Activated naive CD8-positive, alpha-beta T cell treated with anti-CD3 and anti-CD28 coated beads for 36 hours (primary cell): ENCODE results near the gene INTS3. TPM values are rescaled to one million over a fixed set of nuclear protein-coding genes. Genes with fewer than 3 reads are reported as not detected.
"Not testable (repeated sequence)": the region's sequence is repeated elsewhere in the genome, so short reads cannot be mapped to it uniquely, and the experiment has no call there.

Experiments used
- DNase-seq: peaks from one replicate; pipeline ENCODE4 v3.0.0; 2021
- H3K27ac Mint-ChIP-seq: one replicate; pipeline ENCODE4 v1.8.0; 2022; ENCODE audit warnings: mild to moderate bottlenecking, moderate library complexity, mixed read lengths
- H3K27me3 Mint-ChIP-seq: one replicate; pipeline ENCODE4 v1.8.0; 2022; ENCODE audit warnings: mild to moderate bottlenecking, mixed read lengths
- H3K36me3 Mint-ChIP-seq: one replicate; pipeline ENCODE4 v1.8.0; 2021; ENCODE audit warnings: mild to moderate bottlenecking, mixed read lengths
- H3K4me1 Mint-ChIP-seq: one replicate; pipeline ENCODE4 v1.8.0; 2021; ENCODE audit warnings: mixed read lengths
- H3K4me3 Mint-ChIP-seq: one replicate; pipeline ENCODE4 v1.8.0; 2022; ENCODE audit warnings: mild to moderate bottlenecking, moderate library complexity, mixed read lengths
- H3K9me3 Mint-ChIP-seq: one replicate; pipeline ENCODE4 v1.8.0; 2022; ENCODE audit warnings: mixed read lengths
- total RNA-seq, 2 experiments: library from RNA; stranded (reverse); gene quantifications; one replicate each; pipeline ENCODE4 v1.2.3, GENCODE V29; 2021

The INTS3 gene
- total RNA-seq, 2 experiments from 2014 or later = 47.9 to 48.0 TPM

DNA sequence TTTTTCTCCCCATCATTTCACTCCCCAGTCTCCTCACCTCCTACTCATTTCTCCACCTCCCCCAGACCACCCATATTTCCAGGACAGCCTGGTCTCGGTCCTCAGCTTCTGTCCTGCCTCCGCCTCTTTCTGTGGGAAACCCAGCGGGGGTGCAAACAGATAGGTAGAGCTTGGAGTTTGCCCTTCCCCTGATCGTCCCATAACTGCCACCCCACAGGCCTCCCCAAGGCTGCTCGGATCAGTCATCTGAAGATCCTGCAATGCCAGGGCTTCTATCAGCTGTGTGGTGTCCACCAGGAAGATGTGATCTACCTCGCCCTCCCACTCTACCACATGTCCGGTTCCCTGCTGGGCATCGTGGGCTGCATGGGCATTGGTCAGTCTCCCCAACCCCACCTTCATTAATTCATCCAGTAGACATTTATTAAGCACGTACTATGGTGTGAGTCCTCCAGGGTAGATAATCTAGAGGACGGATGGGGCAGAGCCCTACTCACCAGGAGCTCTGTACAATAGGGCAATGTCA is 49.1 kb downstream of the INTS3 start:
- DNase-seq = no peak
- H3K36me3 Mint-ChIP-seq = peaks cover 4% of the 10 kb centered on the region
- H3K27ac Mint-ChIP-seq = no peak overlapping the region
- H3K27me3 Mint-ChIP-seq = no peaks in the 10 kb centered on the region
- no peaks in the 10 kb centered on the region for H3K9me3 Mint-ChIP-seq
- peaks cover 22% of the 10 kb centered on the region for H3K4me1 Mint-ChIP-seq
- H3K4me3 Mint-ChIP-seq = peak overlapping the region; percentile 50

GRCh38 chr1:153777648-153778047 is 49.8 kb downstream of the INTS3 start:
- Mint-ChIP-seq H3K27me3 (no peaks in the 10 kb centered on the region), H3K9me3 (no peaks in the 10 kb centered on the region), H3K36me3 (peaks cover 4% of the 10 kb centered on the region), H3K4me1 (peaks cover 22% of the 10 kb centered on the region), H3K4me3 (no peak overlapping the region), H3K27ac (no peak overlapping the region)
- no peak for DNase-seq

- Mint-ChIP-seq H3K27ac (no peak overlapping the region), H3K27me3 (no peaks in the 10 kb centered on the region), H3K4me3 (no peak overlapping the region), H3K9me3 (no peaks in the 10 kb centered on the region), H3K4me1 (peaks cover 27% of the 10 kb centered on the region), H3K36me3 (peaks cover 4% of the 10 kb centered on the region)
- DNase-seq = no peak
Measured at GRCh38 chr1:153778051-153778823, 50.4 kb downstream of the INTS3 start.

DNA sequence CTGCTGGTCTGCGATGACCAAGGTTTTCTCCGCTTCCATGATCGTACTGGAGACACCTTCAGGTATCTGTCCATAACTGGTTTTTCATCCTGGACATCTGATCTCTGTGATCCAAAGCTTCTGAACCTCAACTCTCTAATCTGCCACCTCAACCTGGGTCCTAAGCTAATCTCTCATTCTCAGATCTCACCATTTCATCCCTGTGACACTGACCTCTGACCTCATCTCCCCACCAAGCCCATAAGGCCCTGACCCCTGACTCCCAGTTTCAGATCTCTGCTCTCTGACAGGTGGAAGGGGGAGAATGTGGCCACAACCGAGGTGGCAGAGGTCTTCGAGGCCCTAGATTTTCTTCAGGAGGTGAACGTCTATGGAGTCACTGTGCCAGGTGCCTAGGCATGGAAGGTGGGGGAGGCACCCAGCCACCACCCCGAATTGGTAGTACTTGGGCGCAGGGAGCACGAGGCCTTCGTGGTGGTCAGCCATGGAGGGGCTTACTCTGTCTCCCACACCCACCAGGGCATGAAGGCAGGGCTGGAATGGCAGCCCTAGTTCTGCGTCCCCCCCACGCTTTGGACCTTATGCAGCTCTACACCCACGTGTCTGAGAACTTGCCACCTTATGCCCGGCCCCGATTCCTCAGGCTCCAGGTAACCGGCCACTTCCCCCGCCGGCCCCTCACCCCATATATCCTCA is 51.1 kb downstream of the INTS3 start:
- H3K4me1 Mint-ChIP-seq = peaks cover 25% of the 10 kb centered on the region
- H3K36me3 Mint-ChIP-seq = peaks cover 2% of the 10 kb centered on the region
- no peak overlapping the region for H3K27ac Mint-ChIP-seq
- no peak for DNase-seq
- H3K9me3 Mint-ChIP-seq = no peaks in the 10 kb centered on the region
- H3K4me3 Mint-ChIP-seq = no peak overlapping the region
- H3K27me3 Mint-ChIP-seq = no peaks in the 10 kb centered on the region

DNA sequence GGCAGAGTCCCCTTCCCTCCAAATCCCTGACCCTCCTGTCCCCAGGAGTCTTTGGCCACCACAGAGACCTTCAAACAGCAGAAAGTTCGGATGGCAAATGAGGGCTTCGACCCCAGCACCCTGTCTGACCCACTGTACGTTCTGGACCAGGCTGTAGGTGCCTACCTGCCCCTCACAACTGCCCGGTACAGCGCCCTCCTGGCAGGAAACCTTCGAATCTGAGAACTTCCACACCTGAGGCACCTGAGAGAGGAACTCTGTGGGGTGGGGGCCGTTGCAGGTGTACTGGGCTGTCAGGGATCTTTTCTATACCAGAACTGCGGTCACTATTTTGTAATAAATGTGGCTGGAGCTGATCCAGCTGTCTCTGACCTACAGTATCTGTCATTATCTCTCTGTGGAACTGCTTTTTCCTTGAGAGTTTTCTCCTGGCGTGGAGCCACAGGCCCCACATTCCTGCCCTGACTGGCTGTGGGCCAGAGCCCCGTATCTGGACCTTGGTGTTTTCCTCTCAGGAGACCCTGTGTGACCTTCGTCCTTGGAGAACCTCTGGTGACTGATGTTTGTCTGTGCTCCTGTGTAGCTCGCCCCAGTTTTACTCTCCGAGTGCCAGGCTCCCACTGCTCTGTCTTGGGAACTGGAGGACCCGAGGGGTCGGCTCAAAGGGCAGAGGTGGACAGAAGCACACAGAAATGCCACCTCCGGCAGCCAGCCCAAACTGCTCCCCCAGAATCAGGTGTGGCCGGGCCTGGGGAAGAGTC is 52.1 kb downstream of the INTS3 start:
- no peak for DNase-seq
- no peak overlapping the region for H3K4me3 Mint-ChIP-seq
- no peak overlapping the region for H3K27ac Mint-ChIP-seq
- H3K9me3 Mint-ChIP-seq = no peaks in the 10 kb centered on the region
- no peaks in the 10 kb centered on the region for H3K36me3 Mint-ChIP-seq
- peaks cover 18% of the 10 kb centered on the region for H3K4me1 Mint-ChIP-seq
- H3K27me3 Mint-ChIP-seq = no peaks in the 10 kb centered on the region

DNA sequence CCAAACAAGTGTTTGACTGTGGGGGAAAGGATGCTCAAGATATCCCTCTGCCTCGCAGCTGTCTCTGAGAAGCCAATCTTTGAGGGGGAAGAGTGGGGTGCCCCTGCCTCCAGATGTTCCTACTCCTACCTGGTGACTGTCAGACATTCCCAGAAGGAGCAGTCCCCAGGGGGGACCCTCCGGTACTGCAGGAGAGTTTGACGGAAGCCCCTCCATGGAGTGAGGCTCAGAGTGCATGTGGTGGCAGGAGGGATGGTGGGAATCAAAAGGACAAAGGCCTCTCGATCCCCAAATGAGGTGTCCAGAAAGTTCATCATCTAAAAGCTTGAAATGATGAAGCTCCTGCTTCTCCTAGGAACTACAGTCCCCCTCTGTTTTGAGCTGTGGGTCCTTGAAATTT is 52.7 kb downstream of the INTS3 start:
- DNase-seq = no peak
- H3K27ac Mint-ChIP-seq = no peak overlapping the region
- peaks cover 18% of the 10 kb centered on the region for H3K4me1 Mint-ChIP-seq
- no peaks in the 10 kb centered on the region for H3K9me3 Mint-ChIP-seq
- H3K36me3 Mint-ChIP-seq = no peaks in the 10 kb centered on the region
- no peak overlapping the region for H3K4me3 Mint-ChIP-seq
- H3K27me3 Mint-ChIP-seq = no peaks in the 10 kb centered on the region

DNA sequence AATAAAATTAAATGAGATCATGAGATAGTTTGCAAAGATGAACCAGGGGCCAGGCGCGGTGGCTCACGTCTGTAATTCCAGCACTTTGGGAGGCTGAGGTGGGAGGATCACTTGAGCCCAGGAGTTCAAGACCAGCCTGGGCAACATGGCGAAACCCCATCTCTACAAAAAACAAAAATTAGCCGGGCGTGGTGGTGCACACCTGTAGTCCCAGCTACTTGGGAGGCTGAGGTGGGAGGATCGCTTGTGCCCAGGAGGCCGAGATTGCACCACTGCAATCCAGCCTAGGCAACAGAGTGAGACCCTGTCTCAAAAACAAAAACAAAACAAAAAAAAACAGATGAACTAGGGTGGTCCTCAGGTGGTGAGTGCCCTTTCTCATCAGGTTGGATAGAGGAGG is 54.8 kb downstream of the INTS3 start:
- Mint-ChIP-seq H3K4me3 (peak overlapping the region; percentile 93), H3K27ac (peak overlapping the region; percentile 92)
- not testable (repeated sequence) for H3K27me3 Mint-ChIP-seq, H3K4me1 Mint-ChIP-seq, H3K9me3 Mint-ChIP-seq, H3K36me3 Mint-ChIP-seq, DNase-seq

DNA sequence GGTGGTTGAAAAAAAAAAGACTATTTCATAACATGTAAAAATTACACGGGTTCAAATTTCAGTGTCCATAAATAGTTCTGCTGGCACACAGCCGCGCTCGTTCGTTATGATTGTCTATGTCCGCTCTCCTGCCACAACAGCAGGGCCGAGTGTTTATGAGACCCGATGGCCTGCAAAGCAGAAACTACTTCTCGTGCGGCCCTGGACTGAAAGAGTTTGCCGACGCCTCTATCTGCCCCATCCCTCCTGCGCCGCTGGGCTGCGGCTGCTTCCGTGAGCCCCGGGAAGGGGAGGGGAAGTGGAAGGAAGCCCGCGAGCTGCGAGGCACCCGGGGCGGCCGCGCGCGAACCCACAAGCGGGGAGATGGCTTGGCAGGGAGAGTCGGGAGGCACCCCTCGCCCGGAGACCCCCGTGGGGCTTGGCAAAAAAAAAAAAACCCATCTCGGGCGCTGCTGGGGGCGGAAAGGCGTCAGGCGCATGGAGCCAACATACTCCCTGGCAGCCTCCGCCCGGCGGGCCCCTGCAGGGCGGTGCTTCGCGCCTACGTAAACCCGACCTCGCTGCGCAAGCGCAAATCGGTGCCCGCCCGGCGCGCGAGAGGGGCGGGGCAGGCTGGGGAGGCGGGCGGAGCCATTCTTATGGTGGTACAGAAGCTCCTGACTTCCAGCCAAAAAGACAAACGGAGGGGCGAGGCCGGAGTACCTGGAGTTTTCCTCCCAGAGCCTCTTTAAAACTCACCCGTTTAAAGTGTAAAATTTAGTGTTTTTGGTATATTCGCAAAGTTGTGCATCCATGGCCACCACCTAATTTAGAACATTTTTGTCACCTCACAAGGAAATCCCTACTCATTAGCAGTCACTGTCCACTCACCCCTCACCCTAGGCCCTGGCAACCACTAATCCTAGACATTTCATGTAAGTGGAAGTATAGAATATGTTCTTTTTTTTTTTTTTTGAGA is 55.7 kb downstream of the INTS3 start:
- Mint-ChIP-seq H3K4me1 (peaks cover 9% of the 10 kb centered on the region), H3K27ac (peak overlapping the region; percentile 92), H3K4me3 (peak overlapping the region; percentile 93), H3K9me3 (no peaks in the 10 kb centered on the region), H3K36me3 (no peaks in the 10 kb centered on the region), H3K27me3 (peaks cover 5% of the 10 kb centered on the region)
- DNase-seq = peak; percentile 95

DNA sequence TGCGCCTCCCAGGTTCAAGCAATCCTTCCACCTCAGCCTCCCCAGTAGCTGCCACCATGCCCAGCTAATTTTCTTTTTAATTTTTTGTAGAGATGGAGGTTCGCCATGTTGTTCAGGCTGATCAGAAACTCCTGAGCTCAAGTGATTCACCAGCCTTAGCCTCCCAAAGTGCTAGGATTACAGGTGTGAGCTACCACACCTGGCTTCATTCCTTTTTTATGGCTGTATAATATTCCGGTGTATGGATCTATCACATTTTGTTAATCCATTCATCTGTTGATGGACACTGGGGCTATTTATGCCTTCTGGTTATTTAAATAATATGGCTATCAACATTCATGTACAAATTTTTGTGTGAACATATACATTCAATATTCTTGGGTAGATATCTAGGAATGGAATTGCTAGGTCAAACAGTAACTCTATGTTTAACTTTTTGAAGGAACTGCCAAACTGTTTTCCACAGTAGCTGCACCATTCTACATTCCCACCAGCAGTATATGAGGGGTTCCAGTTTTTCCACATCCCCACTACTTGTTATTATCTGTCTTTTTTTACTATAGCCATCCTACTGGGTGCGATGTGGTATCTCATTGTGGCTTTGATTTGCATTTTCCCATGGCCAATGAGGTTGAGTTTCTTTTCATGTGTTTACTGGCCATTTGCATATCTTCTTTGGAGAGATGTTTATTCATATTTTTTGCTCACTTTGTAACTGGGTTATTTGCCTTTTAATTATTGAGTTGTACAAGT is 58.4 kb downstream of the INTS3 start:
- Mint-ChIP-seq H3K27ac (no peak overlapping the region), H3K4me3 (no peak overlapping the region), H3K27me3 (peaks cover 8% of the 10 kb centered on the region), H3K9me3 (no peaks in the 10 kb centered on the region), H3K4me1 (peaks cover 31% of the 10 kb centered on the region), H3K36me3 (peaks cover 2% of the 10 kb centered on the region)
- no peak for DNase-seq

GRCh38 chr1:153789478-153790034 is 61.7 kb downstream of the INTS3 start:
- peaks cover 8% of the 10 kb centered on the region for H3K27me3 Mint-ChIP-seq
- H3K36me3 Mint-ChIP-seq = peaks cover 2% of the 10 kb centered on the region
- H3K9me3 Mint-ChIP-seq = no peaks in the 10 kb centered on the region
- peak overlapping the region; percentile 87 for H3K27ac Mint-ChIP-seq
- peak overlapping the region; percentile 70 for H3K4me3 Mint-ChIP-seq
- peaks cover 30% of the 10 kb centered on the region for H3K4me1 Mint-ChIP-seq
- no peak for DNase-seq

DNA sequence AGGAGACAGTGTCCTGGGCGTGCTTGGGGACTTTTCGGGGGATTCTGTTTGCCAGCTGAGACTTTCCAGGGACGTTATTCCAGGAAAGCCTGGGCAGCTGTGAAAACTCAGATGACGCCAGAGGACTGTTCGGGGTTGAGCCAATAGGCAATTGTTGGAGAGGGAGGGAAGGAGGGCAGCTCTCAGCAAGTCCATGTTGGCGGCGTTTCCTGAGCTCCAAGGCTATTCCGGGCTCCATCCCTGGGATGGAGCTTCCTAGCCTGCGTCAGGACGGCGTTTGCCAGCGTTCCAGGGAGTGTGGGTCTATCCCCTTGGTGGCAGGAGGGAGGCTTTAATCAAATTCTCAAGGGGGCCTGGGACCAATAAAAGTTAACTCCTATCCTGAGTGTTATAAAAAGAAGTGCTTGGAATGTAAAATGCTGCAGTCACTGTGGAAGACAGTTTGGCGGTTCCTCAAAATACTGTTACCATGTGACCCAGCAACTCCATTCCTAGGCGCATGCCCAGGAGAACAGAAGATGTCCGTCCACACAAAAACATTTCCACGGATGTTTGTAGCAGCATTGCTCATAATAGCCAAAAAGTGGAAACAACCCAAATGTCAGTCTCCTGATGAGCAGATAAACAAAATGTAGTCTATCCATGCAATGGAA is 62.6 kb downstream of the INTS3 start:
- Mint-ChIP-seq H3K36me3 (peaks cover 2% of the 10 kb centered on the region), H3K27ac (peak overlapping the region; percentile 87), H3K4me3 (peak overlapping the region; percentile 70), H3K27me3 (peaks cover 8% of the 10 kb centered on the region), H3K9me3 (no peaks in the 10 kb centered on the region), H3K4me1 (peaks cover 31% of the 10 kb centered on the region)
- no peak for DNase-seq

GRCh38 chr1:153790966-153791647 is 63.3 kb downstream of the INTS3 start:
- Mint-ChIP-seq H3K4me3 (peak overlapping the region; percentile 20), H3K27ac (peak overlapping the region; percentile 87), H3K9me3 (no peaks in the 10 kb centered on the region), H3K27me3 (peaks cover 8% of the 10 kb centered on the region), H3K36me3 (peaks cover 2% of the 10 kb centered on the region), H3K4me1 (peaks cover 31% of the 10 kb centered on the region)
- DNase-seq = no peak
